K562 (cell line): ENCODE data around the gene PLA2G4A. TPM values are rescaled to one million over a fixed set of nuclear protein-coding genes. Genes with fewer than 3 reads are reported as not detected.

Experiments
- ATF6 ChIP-seq: sonication (generic); formaldehyde crosslinking; IDR thresholded peaks from 2 replicates; pipeline ENCODE4 v1.4.0; 2020; ENCODE audit warnings: mild to moderate bottlenecking, missing genetic modification reagents
- ATF7 ChIP-seq: fragments of 450-650 bp; IDR thresholded peaks from 2 replicates; pipeline ENCODE4 v1.7.1; 2014; ENCODE audit warnings: mild to moderate bottlenecking, moderate library complexity
- FOS ChIP-seq: IDR thresholded peaks from 3 replicates; pipeline ENCODE4 v1.6.1; 2011; ENCODE audit not compliant: insufficient read length; ENCODE audit errors: extremely low read depth
- NEUROD1 ChIP-seq: fragments of 150-350 bp; IDR thresholded peaks from 2 replicates; pipeline ENCODE4 v1.6.1; 2014; ENCODE audit warnings: borderline replicate concordance, low read length, low read depth; ENCODE audit not compliant: partially characterized antibody
- polyA plus RNA-seq, 8 experiments: library from polyadenylated mRNA; depleted of rRNA in 4 of 8; stranded (reverse) in 5 of 8; unstranded in 3 of 8; fragments of >200 nt; fragmentation: Nextera tagmentation in 2 of 8; fragmentation: Illumina TruSeq in 1 of 8; extraction: Ambion mirVana in 2 of 8; extraction: Trizol in 1 of 8; gene quantifications; 2 replicates each; pipeline versions ENCODE4 v1.2.1 to v1.2.3, GENCODE V29; 2011 to 2014; ENCODE audit warnings: inconsistent platforms in 1 of 8, missing spikeins in 1 of 8
- total RNA-seq, 7 experiments: library from RNA; depleted of rRNA in 6 of 7; stranded (reverse); fragments of >200 nt in 6 of 7; fragmentation: Illumina TruSeq in 2 of 7; extraction: Trizol in 2 of 7; gene quantifications; 2 replicates each; pipeline versions ENCODE4 v1.2.1 to v1.2.3, GENCODE V29; 2011 to 2021; ENCODE audit warnings: low replicate concordance in 1 of 7
- TF ChIP-seq, protein P1 (sequence below): fragments of 450-650 bp; IDR thresholded peaks from 2 replicates; pipeline ENCODE4 v1.6.1; 2016; ENCODE audit warnings: low read depth

PLA2G4A gene
- total and polyA plus RNA-seq, 9 of the 15 experiments (the other 6 are each of a cell fraction or from before 2014, with no cell fraction given): 0.04 to 0.71 (median 0.22) TPM; not detected in 4

GRCh38 chr1:186798960-186799688, 29.6 kb upstream of the PLA2G4A start (continued):
- TF ChIP-seq, protein P1, sequence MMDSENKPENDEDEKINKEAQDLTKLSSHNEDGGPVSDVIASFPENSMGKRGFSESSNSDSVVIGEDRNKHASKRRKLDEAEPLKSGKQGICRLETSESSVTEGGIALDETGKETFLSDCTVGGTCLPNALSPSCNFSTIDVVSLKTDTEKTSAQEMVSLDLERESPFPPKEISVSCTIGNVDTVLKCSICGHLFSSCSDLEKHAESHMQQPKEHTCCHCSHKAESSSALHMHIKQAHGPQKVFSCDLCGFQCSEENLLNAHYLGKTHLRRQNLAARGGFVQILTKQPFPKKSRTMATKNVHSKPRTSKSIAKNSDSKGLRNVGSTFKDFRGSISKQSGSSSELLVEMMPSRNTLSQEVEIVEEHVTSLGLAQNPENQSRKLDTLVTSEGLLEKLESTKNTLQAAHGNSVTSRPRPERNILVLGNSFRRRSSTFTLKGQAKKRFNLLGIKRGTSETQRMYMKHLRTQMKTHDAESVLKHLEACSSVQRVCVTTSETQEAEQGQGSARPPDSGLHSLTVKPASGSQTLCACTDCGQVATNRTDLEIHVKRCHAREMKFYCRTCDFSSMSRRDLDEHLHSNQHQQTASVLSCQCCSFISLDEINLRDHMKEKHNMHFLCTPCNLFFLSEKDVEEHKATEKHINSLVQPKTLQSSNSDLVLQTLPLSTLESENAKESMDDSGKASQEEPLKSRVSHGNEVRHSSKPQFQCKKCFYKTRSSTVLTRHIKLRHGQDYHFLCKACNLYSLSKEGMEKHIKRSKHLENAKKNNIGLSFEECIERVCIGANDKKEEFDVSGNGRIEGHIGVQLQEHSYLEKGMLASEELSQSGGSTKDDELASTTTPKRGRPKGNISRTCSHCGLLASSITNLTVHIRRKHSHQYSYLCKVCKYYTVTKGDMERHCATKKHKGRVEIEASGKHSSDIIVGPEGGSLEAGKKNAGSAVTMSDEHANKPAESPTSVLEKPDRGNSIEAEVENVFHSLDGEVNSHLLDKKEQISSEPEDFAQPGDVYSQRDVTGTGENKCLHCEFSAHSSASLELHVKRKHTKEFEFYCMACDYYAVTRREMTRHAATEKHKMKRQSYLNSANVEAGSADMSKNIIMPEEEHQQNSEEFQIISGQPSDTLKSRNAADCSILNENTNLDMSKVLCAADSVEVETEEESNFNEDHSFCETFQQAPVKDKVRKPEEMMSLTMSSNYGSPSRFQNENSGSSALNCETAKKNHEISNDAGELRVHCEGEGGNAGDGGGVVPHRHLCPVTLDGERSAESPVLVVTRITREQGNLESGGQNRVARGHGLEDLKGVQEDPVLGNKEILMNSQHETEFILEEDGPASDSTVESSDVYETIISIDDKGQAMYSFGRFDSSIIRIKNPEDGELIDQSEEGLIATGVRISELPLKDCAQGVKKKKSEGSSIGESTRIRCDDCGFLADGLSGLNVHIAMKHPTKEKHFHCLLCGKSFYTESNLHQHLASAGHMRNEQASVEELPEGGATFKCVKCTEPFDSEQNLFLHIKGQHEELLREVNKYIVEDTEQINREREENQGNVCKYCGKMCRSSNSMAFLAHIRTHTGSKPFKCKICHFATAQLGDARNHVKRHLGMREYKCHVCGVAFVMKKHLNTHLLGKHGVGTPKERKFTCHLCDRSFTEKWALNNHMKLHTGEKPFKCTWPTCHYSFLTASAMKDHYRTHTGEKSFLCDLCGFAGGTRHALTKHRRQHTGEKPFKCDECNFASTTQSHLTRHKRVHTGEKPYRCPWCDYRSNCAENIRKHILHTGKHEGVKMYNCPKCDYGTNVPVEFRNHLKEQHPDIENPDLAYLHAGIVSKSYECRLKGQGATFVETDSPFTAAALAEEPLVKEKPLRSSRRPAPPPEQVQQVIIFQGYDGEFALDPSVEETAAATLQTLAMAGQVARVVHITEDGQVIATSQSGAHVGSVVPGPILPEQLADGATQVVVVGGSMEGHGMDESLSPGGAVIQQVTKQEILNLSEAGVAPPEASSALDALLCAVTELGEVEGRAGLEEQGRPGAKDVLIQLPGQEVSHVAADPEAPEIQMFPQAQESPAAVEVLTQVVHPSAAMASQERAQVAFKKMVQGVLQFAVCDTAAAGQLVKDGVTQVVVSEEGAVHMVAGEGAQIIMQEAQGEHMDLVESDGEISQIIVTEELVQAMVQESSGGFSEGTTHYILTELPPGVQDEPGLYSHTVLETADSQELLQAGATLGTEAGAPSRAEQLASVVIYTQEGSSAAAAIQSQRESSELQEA: no peak
- TF ChIP-seq FOS (no peak), ATF6 (no peak), NEUROD1 (no peak), ATF7 (no peak)
